Jurkat, Clone E6-1 (cell line): ENCODE measurements around the gene VAV3.

Experiments used
- DNase-seq: peaks from one replicate; pipeline ENCODE4 v3.0.0-alpha.2; 2011; ENCODE audit warnings: low read depth, low spot score
- H3K4me3 ChIP-seq: 2 replicates; pipeline ENCODE4 v1.5.1; 2011; ENCODE audit warnings: mild to moderate bottlenecking, low read length, control low read depth, moderate library complexity

Gene VAV3

DNA sequence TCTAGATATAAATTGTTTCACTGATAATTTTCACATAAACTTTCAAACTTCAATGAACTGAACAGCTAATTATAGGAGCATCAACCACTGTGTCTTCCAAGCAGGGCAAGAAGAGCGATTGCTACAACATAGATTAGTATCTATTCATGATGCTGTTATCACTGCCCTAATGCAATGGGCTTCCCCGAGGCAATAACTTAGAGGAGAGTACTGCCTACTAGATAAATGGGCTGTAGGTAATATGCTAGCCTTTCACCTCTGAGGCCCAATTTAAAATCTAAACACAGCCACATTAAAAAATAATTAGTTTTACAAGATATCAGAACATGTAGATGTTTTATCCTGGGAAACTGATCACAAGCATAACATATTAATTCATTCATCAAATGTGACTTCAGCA, 318.0 kb downstream of the VAV3 start:
- no peak overlapping the region for H3K4me3 ChIP-seq
- no peak for DNase-seq

DNA sequence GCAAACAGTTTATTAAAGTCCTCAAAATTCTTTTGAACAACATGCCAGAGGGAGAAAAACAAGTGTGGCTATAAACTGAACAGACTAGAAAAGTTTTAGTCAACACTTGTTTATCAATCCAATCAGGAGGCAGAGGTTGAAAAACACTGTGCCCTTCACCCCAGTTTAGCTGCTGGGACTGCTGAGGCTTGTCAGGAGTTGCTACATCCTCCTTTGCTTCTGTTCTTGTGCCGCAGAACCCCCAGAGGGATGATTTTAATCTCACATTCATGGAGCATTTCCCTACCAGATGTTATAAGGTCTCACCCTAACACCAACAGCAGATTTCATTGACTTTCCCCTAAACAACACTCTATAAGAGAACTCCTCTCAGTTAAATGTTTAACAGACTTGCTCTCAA, 321.2 kb downstream of the VAV3 start:
- H3K4me3 ChIP-seq: no peak overlapping the region

DNA sequence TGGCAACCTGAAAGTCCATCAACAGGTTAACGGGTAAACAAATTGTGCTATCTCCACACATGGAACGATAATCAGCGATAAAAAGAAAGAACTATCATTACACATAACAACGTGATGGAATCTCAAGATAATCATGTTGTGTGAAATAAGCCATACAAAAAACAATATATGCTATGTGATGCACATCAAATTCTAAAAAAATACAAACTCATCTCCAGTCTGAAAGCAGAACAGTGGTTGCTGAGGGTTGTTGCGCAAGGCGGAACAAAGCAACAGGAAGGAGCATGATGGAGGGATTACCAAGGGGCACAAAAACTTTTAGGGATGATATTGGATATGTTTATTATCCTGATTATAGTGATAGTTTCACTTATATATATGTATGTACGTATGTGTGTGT, 324.8 kb downstream of the VAV3 start:
- no peak for DNase-seq

More for the DNA sequence above, 321.2 kb downstream of the VAV3 start:
- peak; percentile 32 for DNase-seq

DNA sequence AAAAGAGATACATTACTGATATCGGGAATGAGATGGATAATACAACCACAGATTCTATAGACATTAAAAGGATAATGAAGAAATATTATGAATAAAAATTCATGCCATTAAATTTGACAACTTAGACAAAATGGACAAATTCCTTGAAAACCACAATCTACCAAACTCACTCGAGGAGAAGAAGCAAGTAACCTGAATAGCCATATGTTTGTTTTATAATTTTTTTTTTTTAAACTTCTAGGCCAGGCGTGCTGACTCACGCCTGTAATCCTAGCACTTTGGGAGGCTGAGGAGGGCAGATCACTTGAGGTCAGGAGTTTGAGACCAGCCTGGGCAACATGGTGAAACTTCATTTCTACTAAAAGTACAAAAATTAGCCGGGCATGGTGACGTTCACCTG, 327.9 kb downstream of the VAV3 start:
- H3K4me3 ChIP-seq: no peak overlapping the region
- DNase-seq: no peak

More for the DNA sequence above, 324.8 kb downstream of the VAV3 start:
- no peak overlapping the region for H3K4me3 ChIP-seq

DNA sequence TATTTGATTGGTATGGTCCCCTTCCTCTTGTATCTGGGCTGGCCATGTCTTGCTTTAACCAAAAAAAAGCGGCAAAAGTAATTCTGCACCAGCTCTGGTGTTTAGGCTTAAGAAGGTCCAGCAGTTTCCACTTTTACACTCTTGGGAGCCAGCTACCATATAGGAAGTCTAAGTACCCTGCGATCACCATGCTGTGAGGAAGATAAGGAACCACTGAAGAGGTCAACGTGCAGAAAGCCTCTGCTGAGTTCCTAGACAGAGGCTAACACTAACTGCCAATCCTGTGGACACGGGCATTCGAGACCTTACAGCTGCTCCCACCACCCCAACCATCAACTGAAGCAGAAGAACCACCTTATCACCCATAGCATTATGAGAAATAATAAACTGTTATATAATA, 331.4 kb downstream of the VAV3 start:
- no peak for DNase-seq
- H3K4me3 ChIP-seq: no peak overlapping the region

DNA sequence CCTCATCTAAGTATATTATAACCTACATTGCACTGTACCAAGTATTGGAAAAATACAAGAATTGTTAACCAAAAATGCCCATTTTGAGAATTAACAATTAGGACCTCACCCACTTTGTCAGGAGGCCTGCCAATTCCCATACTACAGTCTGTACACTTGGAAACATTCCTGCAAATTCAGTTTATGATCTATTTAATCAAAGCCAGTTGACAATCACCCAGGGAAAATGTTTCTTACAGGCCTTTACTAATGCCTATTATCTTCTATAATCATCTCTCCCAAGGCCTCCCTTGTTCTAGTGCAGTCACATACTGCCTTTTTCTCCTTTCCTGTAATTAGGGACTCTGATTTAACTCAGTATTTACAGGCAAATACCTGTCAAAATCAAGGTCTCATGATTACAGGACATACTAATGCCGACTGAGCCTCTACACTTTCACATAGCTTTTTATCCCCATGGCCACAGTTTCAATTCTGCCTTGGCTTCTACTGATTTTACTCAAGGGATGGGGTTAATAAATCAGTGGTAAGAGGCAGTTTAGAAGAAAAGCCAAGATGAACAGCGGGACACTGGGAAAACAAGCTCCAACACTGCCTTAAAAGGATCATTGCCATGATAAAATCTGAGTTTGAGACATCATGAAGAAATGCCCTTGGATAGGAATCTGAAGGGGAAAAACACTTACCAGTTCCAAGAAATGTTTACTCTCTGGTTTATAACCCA, 338.7 kb downstream of the VAV3 start:
- no peak overlapping the region for H3K4me3 ChIP-seq
- no peak for DNase-seq

DNA sequence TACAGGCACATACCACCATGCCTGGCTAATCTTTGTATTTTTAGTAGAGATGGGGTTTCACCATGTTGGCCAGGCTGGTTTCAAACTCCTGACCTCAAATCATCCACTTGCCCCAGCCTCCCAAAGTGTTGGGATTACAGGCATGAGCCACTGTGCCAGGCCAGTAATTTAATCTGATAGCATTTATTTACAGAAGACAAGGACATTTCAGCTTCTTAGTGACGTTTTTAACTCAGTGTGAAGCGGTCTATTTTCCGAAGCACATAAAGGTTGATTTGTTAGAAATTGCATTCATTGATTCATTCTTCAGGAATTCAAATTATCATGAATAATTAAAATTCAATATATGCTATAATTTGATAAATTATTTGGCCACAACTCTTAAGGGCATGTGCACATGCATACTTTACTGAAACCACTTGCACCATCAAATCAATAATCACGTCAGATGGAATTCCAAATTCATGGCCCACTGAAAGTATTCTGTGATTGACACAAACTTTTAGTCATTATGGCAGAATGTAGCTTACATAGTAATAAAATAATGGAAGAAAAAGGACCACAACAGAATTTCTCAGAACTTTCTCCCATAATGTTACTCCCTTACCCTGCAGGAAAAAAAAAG, 339.5 kb downstream of the VAV3 start:
- H3K4me3 ChIP-seq: no peak overlapping the region
- no peak for DNase-seq

DNA sequence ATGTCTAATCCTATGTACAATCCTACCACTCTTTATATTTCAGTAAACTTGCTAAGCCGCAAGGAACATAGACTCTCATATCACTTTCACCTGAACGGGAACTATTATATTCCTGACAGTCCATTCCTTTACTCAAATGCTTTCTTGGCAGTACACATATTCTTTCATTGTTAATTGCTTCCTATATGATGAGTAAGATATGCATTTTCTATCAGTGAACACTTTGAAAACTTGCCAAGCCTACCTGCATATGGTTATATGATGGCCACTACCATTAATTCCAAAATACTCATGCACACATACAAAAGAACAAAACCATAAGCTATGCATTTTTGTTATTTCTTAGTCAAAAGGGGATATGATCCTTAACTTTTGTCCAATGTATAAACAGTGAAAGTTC, 341.5 kb downstream of the VAV3 start:
- DNase-seq: no peak
- no peak overlapping the region for H3K4me3 ChIP-seq

DNA sequence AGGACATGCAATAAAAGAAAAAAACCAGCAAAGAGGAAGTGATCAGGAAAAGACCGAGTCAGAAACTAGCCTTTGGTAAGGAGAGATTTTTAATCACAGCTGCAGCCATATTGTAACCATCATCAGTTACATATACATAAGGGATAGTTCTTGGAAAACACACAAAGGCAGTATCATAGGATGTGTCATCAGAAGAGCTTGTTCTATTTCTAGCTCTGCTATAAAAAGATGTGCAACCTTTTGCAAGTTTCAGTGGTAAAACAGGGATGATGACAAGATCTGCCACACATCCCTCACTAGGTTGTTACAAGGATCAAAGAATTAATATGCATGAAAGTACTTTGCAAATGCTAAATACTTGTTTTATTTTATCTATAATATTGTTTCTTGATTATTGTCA, 342.0 kb downstream of the VAV3 start:
- DNase-seq: no peak
- no peak overlapping the region for H3K4me3 ChIP-seq

DNA sequence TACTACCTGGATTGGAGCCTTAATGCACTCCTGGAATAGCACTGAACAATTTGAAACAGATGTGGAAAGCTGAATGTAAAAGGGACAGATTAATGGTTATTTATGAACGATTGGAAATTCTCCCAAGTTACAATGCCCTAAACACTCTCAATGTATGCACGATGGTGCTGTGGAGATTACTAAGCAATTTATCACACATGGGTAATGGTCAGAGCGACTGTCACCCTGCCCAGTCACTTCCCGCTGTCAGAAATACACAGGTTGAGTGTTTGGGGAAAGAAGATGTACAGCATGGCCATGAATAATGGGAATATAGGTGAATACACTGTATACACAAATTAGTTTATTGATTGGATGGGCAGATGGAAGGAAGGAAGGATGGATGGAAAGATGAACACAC, 342.4 kb downstream of the VAV3 start:
- no peak overlapping the region for H3K4me3 ChIP-seq
- no peak for DNase-seq

DNA sequence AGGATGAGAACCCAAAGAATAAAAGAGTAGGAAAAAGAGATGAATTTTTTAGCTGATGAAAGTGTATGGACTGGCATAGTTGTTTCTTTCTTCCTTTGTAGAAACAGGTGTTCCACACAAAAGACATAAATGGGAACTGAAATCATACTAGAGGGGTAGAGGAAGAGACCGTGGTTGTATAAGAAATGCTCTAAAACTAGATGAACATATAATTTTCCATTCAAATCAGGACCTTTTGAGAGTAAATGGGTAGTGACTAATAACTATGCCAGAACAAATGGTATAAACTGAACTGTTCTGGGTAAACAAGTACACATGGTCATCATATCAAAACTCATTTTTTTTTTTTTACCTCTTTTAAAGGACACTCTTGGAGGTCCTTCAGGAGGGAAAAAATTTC, 344.2 kb downstream of the VAV3 start:
- no peak for DNase-seq
- no peak overlapping the region for H3K4me3 ChIP-seq

DNA sequence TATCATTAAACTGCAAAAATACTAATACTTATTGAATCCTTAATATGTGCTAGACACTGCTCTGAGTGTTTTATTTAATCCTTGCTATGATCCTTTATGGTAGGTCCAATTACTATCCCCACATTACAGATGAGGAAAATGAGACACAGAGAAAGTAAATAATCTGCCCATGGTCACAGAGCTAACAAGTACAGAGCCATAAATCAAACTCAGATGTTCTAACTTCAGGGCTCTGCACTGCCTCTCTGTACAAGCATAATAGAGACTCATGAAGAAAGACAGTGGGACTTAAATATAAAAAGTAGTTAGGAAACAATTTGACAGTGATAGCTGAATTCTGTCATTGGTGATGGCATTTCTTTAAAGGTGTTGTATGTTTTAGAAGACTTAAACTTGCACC, 346.4 kb downstream of the VAV3 start:
- DNase-seq: no peak
- H3K4me3 ChIP-seq: no peak overlapping the region

DNA sequence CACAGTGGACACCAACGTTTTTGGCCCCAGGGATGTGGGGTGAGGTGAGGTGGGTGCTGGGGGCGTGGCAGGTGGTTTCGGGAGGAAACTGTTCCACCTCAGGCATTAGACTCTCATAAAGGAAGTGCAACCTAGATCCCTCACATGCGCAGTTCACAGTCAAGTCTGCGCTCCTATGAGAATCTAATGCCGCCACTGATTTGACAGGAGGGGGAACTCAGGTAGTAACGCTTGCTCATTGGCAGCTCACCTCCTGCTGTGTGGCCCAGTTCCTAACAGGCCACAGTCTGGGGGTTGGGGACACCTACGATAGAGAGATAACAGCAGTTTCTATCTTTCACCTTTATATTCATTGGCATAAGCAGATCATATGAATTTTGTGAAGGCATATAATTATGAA, 347.1 kb downstream of the VAV3 start:
- H3K4me3 ChIP-seq: no peak overlapping the region
- no peak for DNase-seq

DNA sequence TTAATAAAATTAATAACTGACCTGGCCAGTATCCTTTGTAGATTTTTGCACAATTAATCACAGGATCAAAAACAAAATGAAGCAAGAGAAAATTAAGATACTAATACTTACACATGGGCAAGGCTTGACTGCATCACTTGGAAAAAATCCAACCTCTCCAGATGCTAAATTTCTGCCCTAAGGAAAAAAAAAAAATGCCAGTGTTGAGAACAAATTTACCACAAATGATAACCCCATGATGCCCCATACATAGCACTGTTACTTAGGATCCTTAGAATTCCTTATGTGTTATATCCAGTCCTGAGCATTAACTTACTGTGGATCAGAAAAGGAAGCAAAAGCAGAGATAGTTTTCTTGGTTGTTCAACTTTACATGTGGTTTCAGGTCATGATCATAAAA, 347.5 kb downstream of the VAV3 start:
- no peak overlapping the region for H3K4me3 ChIP-seq
- no peak for DNase-seq

DNA sequence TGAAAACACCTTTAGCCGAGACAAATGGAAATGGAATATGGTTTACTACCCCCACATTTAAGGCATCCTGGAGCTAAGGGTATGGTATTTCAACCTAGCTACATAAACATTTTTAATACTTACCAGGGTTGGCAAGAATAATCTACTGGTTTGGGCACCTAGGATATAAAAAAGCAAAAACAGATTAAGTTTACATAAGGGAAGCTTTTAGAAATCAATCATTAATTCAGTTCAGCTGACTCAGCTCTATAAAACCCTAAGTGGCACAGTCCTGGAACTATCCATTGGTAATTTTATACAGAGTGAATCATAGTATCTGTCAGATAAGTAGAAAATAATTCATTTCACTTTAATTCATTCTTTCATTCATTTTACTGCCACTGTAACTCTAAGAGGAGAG, 355.2 kb downstream of the VAV3 start:
- no peak overlapping the region for H3K4me3 ChIP-seq
- DNase-seq: no peak

DNA sequence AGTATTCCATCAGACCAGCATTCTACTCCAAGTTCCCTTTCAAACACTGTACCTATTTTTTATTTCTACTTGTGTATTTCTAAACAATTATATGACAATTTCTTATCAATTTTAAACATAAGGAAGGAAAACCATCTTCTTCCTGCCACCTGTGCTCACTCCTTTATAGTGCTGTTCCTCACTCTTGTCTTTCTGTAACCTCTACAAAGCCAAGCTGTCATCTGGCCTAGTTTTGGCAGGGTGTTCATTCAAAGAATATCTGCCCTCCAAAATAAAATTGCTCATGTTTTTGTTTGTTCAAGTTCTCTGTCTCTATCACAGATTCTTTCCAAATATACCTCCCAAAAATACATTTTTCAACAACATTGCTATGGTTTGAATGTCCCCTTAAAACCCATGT, 360.2 kb downstream of the VAV3 start:
- H3K4me3 ChIP-seq: no peak overlapping the region
- DNase-seq: peak; percentile 82

DNA sequence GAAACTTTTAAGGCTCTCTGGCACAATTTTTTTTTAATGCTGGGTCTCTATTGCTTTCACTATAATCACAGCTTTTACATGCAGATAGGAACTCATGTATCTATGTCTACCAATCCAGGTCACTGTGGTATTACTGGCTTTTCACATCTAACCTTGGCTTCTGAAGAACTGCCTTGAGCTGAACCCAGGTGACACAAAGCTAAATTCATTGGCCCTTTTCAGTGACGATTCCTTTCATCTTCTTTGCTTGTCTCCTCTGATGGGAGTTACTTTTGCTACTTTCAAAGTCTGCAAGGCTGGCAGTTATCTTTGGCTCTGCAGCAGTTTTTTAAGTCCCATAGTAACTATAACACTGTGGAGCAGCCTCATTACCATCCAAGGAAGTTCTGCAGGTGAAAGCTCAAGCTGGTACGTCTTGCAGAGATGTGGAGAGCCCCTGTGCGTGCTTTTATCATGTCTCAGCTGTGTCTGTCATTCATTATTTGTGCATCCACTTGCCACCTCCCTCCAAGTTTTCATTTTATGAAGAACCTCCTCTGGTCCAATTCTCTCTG, 364.3 kb downstream of the VAV3 start:
- no peak overlapping the region for H3K4me3 ChIP-seq
- DNase-seq: peak; percentile 76

DNA sequence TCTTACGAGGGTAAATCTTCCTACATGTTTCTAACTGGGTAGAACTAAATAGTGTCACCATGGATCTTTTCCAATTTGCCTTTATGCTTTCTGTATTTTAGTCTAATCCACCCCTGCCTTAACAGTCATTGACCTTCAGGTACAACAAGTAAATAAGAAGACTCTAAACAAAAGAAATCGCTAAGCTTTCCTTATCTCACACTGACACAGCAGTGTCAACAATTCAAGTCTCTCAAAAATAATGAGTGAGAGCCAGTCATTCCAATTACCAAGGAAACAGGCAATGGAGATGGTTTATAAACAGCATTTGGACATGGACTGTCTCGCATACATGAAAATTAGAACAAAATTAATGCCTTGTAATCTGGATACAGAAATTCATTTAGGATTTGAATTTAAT, 365.8 kb downstream of the VAV3 start:
- DNase-seq: no peak
- no peak overlapping the region for H3K4me3 ChIP-seq

DNA sequence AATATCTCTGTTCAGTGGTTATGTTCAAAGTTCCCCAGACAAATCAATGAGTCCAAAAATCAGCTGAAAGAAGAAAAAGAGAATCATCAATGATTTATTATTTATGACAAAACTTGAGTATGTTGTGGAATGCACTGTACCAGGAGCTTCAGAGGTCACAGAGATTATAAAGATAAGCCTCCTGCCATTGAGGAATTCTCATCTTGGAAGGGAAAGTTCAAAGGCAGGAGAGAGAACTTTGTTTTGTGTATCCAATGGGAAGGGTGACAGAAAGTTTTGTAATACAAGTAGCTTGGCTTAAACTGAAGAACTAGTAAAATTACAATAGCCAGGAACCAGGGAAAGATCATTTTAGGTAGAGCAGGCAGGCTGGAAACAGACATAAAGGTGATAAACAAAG, 367.7 kb downstream of the VAV3 start:
- no peak for DNase-seq
- H3K4me3 ChIP-seq: no peak overlapping the region

DNA sequence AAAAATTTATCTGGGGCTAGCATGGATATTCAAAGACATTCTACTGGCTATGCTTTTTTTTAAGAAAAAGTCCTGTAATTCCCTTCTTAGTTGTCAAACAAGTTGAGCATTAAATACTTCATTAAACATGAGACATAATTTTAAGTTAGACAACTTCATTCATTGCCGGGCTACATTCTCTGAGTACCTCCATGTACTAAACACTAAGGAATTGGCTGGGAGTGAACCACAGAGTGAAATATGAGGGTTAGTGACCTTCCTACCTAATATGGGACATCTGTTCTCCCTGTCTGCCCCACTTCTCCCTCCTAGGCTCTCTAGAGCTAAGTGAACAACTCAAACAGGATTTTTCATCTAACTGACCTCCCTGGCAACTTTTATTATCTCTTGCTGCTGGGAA, 370.4 kb downstream of the VAV3 start:
- no peak for DNase-seq
- no peak overlapping the region for H3K4me3 ChIP-seq
